ENCODE data around the gene USP14.
A peak's percentile ranks its signal among the peaks of the same experiment; 100 is the strongest.

The USP14 gene

GRCh38 chr18:159037-159652, 788 bp downstream of the USP14 start (continued):
- TF ChIP-seq ZNF488 (tag by site-specific recombination; IDR thresholded peaks at IDR 0.05) (no peak), ZNF335 (tag by site-specific recombination; conservative IDR thresholded peaks at IDR 0.05) (peak; percentile 5; the same call in 1 of the 2 replicates), ZNF843 (tag by site-specific recombination; IDR thresholded peaks at IDR 0.05) (no peak), ZNF175 (tag by site-specific recombination; IDR thresholded peaks at IDR 0.05) (no peak), ZBTB44 (tag by site-specific recombination; IDR thresholded peaks at IDR 0.05) (no peak), ZNF830 (tag by site-specific recombination; IDR thresholded peaks at IDR 0.05; ENCODE audit: low read depth) (no peak), ZNF449 (tag by site-specific recombination; IDR thresholded peaks at IDR 0.05) (no peak), PRDM10 (tag by site-specific recombination; IDR thresholded peaks at IDR 0.05) (no peak), ZNF202 (tag by site-specific recombination; IDR thresholded peaks at IDR 0.05; ENCODE audit: borderline replicate concordance) (no peak), ZNF132 (tag by site-specific recombination; IDR thresholded peaks at IDR 0.05; ENCODE audit: borderline replicate concordance) (no peak), ZNF777 (tag by site-specific recombination; IDR thresholded peaks at IDR 0.05; ENCODE audit: borderline replicate concordance) (no peak), ZBTB21 (tag by site-specific recombination; IDR thresholded peaks at IDR 0.05) (no peak), ZSCAN4 (tag by site-specific recombination; IDR thresholded peaks at IDR 0.05) (no peak), YY1 (tag by site-specific recombination; IDR thresholded peaks at IDR 0.05) (no peak), ZBTB48 (tag by site-specific recombination; IDR thresholded peaks at IDR 0.05) (peak; percentile 99), KLF7 (tag by site-specific recombination; IDR thresholded peaks at IDR 0.05; ENCODE audit: borderline replicate concordance) (no peak), ZNF501 (tag by site-specific recombination; IDR thresholded peaks at IDR 0.05) (no peak), ZBTB8A (tag by site-specific recombination; IDR thresholded peaks at IDR 0.05) (no peak), ZNF747 (tag by site-specific recombination; IDR thresholded peaks at IDR 0.05) (no peak)

Measured in HEK293 (cell line).